Keratinocyte (primary cell): ENCODE data around the gene STAM2. TPM values are rescaled to one million over a fixed set of nuclear protein-coding genes. Genes with fewer than 3 reads are reported as not detected.

Source experiments
- DNase-seq: peaks from one replicate; pipeline ENCODE4 v3.0.0-alpha.2; 2011; ENCODE audit warnings: low read depth, missing footprints, low spot score
- FAIRE-seq: peaks from 2 replicates; lab custom pipeline; 2011; peaks lifted over from hg19 to GRCh38; lab: Jason Lieb, UNC
- H2AFZ ChIP-seq: 2 replicates; pipeline ENCODE4 v1.6.0; 2012; ENCODE audit warnings: low read length, control low read depth, inconsistent platforms; ENCODE audit not compliant: control insufficient read depth
- H3K27ac ChIP-seq: 2 replicates; pipeline ENCODE4 v1.5.1; 2011; ENCODE audit warnings: low read length; ENCODE audit not compliant: control insufficient read depth, insufficient read depth
- H3K27me3 ChIP-seq: 3 replicates; pipeline ENCODE4 v1.6.0; 2011; ENCODE audit warnings: low read length; ENCODE audit not compliant: control insufficient read depth, insufficient read depth; ENCODE audit errors: extremely low read depth
- H3K36me3 ChIP-seq, 2 experiments: 2 replicates in 1 of 2; 3 replicates in 1 of 2; pipeline ENCODE4 v1.5.1; 2011; ENCODE audit warnings: low read length in 2 of 2, mild to moderate bottlenecking in 1 of 2; ENCODE audit not compliant: control insufficient read depth in 2 of 2, insufficient read depth in 2 of 2; ENCODE audit errors: extremely low read depth in 1 of 2
- H3K4me1 ChIP-seq: 3 replicates; pipeline ENCODE4 v1.5.1; 2011; ENCODE audit warnings: low read length; ENCODE audit not compliant: control insufficient read depth, insufficient read depth; ENCODE audit errors: extremely low read depth
- H3K4me2 ChIP-seq: 3 replicates; pipeline ENCODE4 v1.6.0; 2011; ENCODE audit warnings: low read depth, low read length; ENCODE audit not compliant: control insufficient read depth, insufficient read depth; ENCODE audit errors: extremely low read depth
- H3K4me3 ChIP-seq, 3 experiments: fragments of 200-600 bp in 1 of 3; sonication (generic) in 1 of 3; 2 replicates in 2 of 3; 3 replicates in 1 of 3; pipeline ENCODE4 v1.5.1; 2011 to 2016; ENCODE audit warnings: low read length in 3 of 3, mild to moderate bottlenecking in 3 of 3, control low read depth in 2 of 3, inconsistent platforms in 1 of 3, low read depth in 1 of 3, mixed read lengths in 1 of 3, mixed run types in 1 of 3, moderate library complexity in 1 of 3; ENCODE audit not compliant: control insufficient read depth in 2 of 3, insufficient read depth in 2 of 3; ENCODE audit errors: extremely low read depth in 1 of 3
- H3K79me2 ChIP-seq: 2 replicates; pipeline ENCODE4 v1.6.0; 2012; ENCODE audit warnings: low read length; ENCODE audit not compliant: control insufficient read depth, insufficient read depth
- H3K9ac ChIP-seq: 3 replicates; pipeline ENCODE4 v1.6.0; 2011; ENCODE audit warnings: low read length; ENCODE audit not compliant: control insufficient read depth, insufficient read depth; ENCODE audit errors: extremely low read depth
- H3K9me1 ChIP-seq: 3 replicates; pipeline ENCODE4 v1.6.0; 2011; ENCODE audit warnings: low read length; ENCODE audit not compliant: control insufficient read depth, insufficient read depth; ENCODE audit errors: extremely low read depth
- H3K9me3 ChIP-seq: 2 replicates; pipeline ENCODE4 v1.5.1; 2012; ENCODE audit warnings: low read depth, low read length; ENCODE audit not compliant: control insufficient read depth
- H4K20me1 ChIP-seq: 3 replicates; pipeline ENCODE4 v1.6.0; 2011; ENCODE audit warnings: low read length; ENCODE audit not compliant: control insufficient read depth, insufficient read depth; ENCODE audit errors: extremely low read depth
- CTCF ChIP-seq, 3 experiments: IDR thresholded peaks in 1 of 3; conservative IDR thresholded peaks in 1 of 3; optimal IDR thresholded peaks in 1 of 3; 2 replicates in 2 of 3; 3 replicates in 1 of 3; pipeline versions ENCODE3 to v1.5.1; 2011; ENCODE audit warnings: low read length in 3 of 3, mild to moderate bottlenecking in 3 of 3, moderate library complexity in 2 of 3, control low read depth in 1 of 3, inconsistent platforms in 1 of 3; ENCODE audit not compliant: insufficient read depth in 2 of 3; ENCODE audit errors: extremely low read depth in 1 of 3
- EZH2 ChIP-seq: IDR thresholded peaks from one replicate; pipeline ENCODE4 v1.6.1; 2012; ENCODE audit warnings: inconsistent platforms, mild to moderate bottlenecking, low read length, moderate library complexity
- dilution Hi-C: fragments of 300-500 bp; cut with MboI; formaldehyde crosslinking; loops from one replicate; pipeline ENCODE4 v1.7.0; 2020; ENCODE audit warnings: low sequenced_read_pairs; ENCODE audit not compliant: extremely low pct_ligation_motif_present
- polyA plus RNA-seq, 5 experiments: library from polyadenylated mRNA; depleted of rRNA in 3 of 5; stranded (reverse) in 3 of 5; stranded (forward) in 1 of 5; unstranded in 1 of 5; fragments of >200 nt; gene quantifications; 1 replicate in 1 of 5; 2 replicates in 3 of 5; 3 replicates in 1 of 5; pipeline versions ENCODE4 v1.2.1 to v1.2.3, GENCODE V29; 2011 to 2012; ENCODE audit warnings: missing spikeins in 2 of 5, low read depth in 1 of 5, low replicate concordance in 1 of 5

Gene STAM2
- polyA plus RNA-seq, 1 donor (not counting 4 experiments of a cell fraction or from before 2014, with no cell fraction given), result 20.7 TPM

- no peaks in the 10 kb centered on the region for H3K36me3 ChIP-seq
- no peak overlapping the region for H3K4me2 ChIP-seq
- no peaks in the 10 kb centered on the region for H3K9me3 ChIP-seq
- dilution Hi-C loops, result no loop called here
- no peak overlapping the region for H3K9ac ChIP-seq
- H3K9me1 ChIP-seq, result no peaks in the 10 kb centered on the region
- TF ChIP-seq CTCF (optimal IDR thresholded peaks at IDR 0.05 in 1 of 3, IDR thresholded peaks at IDR 0.05 in 1 of 3, conservative IDR thresholded peaks at IDR 0.05 in 1 of 3; ENCODE audit: extremely low read depth in 1 of 3, insufficient read depth in 2 of 3, low read length in 3 of 3) (no peak), EZH2 (no peak)
- no peak overlapping the region for H3K27ac ChIP-seq
- peak; percentile 36 for FAIRE-seq
- no peaks in the 10 kb centered on the region for H3K27me3 ChIP-seq
- H4K20me1 ChIP-seq, result no peaks in the 10 kb centered on the region
- H3K79me2 ChIP-seq, result no peaks in the 10 kb centered on the region
- no peaks in the 10 kb centered on the region for H3K4me1 ChIP-seq
- H2AFZ ChIP-seq, result no peak overlapping the region
- no peak for DNase-seq
- no peak overlapping the region for H3K4me3 ChIP-seq
These were observed 55.1 kb downstream of the STAM2 start for GRCh38 chr2:152120430-152120829.

GRCh38 chr2:152115952-152116351 lies 59.6 kb downstream of the STAM2 start:
- no peak overlapping the region for H3K4me3 ChIP-seq
- H3K9ac ChIP-seq, result no peak overlapping the region
- H3K36me3 ChIP-seq, result no peaks in the 10 kb centered on the region
- no peak overlapping the region for H3K27ac ChIP-seq
- no peaks in the 10 kb centered on the region for H3K79me2 ChIP-seq
- FAIRE-seq (no peak), DNase-seq (no peak)
- no peaks in the 10 kb centered on the region for H3K9me1 ChIP-seq
- dilution Hi-C loops, result no loop called here
- no peaks in the 10 kb centered on the region for H3K9me3 ChIP-seq
- no peaks in the 10 kb centered on the region for H4K20me1 ChIP-seq
- no peak overlapping the region for H3K4me2 ChIP-seq
- TF ChIP-seq EZH2 (no peak), CTCF (optimal IDR thresholded peaks at IDR 0.05 in 1 of 3, IDR thresholded peaks at IDR 0.05 in 1 of 3, conservative IDR thresholded peaks at IDR 0.05 in 1 of 3; ENCODE audit: extremely low read depth in 1 of 3, insufficient read depth in 2 of 3, low read length in 3 of 3) (peak; percentile 11 to 35 (median 33))
- H3K27me3 ChIP-seq, result no peaks in the 10 kb centered on the region
- no peaks in the 10 kb centered on the region for H3K4me1 ChIP-seq
- H2AFZ ChIP-seq, result no peak overlapping the region
